ENCODE results near the gene ANKHD1.

DNA sequence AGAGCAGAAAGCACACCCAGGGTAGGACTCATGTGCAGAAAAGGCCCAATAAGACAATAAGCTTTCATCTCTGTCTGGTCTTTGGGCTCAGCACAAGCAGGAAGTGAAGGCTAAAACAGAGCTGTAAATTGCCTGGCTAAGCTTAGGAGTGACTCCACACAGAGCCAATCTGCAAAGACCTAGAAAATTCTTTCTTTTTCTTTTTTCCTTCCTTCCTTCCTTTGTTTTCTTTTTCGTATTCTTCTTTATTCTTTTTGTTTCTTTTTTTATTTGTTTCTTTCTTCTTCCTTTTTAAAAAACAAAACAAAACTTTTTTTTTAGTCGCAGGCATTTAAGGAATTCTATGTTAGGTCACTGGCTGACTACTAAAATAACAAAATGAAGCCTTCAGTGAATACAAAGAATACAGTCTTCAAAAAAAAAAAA lies 175.2 kb downstream of the ANKHD1 start:
- TF ChIP-seq, protein P1, sequence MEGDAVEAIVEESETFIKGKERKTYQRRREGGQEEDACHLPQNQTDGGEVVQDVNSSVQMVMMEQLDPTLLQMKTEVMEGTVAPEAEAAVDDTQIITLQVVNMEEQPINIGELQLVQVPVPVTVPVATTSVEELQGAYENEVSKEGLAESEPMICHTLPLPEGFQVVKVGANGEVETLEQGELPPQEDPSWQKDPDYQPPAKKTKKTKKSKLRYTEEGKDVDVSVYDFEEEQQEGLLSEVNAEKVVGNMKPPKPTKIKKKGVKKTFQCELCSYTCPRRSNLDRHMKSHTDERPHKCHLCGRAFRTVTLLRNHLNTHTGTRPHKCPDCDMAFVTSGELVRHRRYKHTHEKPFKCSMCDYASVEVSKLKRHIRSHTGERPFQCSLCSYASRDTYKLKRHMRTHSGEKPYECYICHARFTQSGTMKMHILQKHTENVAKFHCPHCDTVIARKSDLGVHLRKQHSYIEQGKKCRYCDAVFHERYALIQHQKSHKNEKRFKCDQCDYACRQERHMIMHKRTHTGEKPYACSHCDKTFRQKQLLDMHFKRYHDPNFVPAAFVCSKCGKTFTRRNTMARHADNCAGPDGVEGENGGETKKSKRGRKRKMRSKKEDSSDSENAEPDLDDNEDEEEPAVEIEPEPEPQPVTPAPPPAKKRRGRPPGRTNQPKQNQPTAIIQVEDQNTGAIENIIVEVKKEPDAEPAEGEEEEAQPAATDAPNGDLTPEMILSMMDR (IDR thresholded peaks at IDR 0.05; ENCODE audit: low read depth, low read length): no peak
- TF ChIP-seq EZH2phosphoT487 (IDR thresholded peaks at IDR 0.05; ENCODE audit: low read depth): no peak
